GM18951 (cell line): Measurements from ENCODE around the gene GJC2.
"Not testable (repeated sequence)": the region's sequence is repeated elsewhere in the genome, so short reads cannot be mapped to it uniquely, and the experiment has no call there.

Experiments used
- POLR2A ChIP-seq: IDR thresholded peaks from 4 replicates; pipeline ENCODE4 v1.6.1; 2011; ENCODE audit warnings: mild to moderate bottlenecking; ENCODE audit not compliant: insufficient read length, insufficient read depth; ENCODE audit errors: extremely low read depth
- in situ Hi-C: fragments of 300-500 bp; cut with MboI; formaldehyde crosslinking; loops from one replicate; pipeline ENCODE4 v1.12.0; 2022; ENCODE audit warnings: low sequenced_read_pairs, mixed read lengths, inconsistent platforms; ENCODE audit not compliant: unreplicated experiment

Gene GJC2

DNA sequence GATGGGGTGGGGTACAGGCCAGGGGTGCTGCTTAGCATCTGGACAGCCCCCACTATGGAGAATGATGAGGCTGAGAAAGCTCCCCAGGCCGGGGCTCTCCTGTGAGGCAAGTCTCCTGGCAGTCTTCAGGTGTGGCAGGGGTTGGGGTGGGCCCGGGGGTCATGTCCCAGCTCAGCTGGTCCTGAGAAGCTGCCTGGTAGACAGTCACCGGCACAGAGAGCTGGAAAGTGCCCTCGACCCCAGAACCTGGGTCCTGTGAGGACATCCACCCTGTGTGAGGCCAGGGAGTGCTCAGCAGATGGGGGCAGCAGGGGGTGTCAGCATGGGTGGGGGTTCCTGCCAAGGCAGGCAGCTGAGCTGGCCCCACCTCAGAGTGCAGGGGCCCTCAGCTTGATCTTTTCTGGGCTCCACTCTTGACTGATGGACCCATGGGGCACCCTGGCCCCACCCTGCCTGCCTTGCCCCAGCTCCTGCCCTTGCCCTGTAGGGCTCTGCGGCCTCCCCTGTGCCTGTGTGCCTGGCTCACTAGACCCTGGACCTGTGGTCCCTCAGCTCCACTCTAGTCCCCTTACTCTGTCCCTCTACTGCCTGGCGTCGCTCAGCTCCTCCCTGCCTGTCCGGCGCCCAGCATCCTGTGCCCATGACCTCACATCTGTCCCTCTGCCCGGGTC lies 21.6 kb downstream of the GJC2 start:
- no peak for TF ChIP-seq POLR2A
- in situ Hi-C loops: no loop called here

DNA sequence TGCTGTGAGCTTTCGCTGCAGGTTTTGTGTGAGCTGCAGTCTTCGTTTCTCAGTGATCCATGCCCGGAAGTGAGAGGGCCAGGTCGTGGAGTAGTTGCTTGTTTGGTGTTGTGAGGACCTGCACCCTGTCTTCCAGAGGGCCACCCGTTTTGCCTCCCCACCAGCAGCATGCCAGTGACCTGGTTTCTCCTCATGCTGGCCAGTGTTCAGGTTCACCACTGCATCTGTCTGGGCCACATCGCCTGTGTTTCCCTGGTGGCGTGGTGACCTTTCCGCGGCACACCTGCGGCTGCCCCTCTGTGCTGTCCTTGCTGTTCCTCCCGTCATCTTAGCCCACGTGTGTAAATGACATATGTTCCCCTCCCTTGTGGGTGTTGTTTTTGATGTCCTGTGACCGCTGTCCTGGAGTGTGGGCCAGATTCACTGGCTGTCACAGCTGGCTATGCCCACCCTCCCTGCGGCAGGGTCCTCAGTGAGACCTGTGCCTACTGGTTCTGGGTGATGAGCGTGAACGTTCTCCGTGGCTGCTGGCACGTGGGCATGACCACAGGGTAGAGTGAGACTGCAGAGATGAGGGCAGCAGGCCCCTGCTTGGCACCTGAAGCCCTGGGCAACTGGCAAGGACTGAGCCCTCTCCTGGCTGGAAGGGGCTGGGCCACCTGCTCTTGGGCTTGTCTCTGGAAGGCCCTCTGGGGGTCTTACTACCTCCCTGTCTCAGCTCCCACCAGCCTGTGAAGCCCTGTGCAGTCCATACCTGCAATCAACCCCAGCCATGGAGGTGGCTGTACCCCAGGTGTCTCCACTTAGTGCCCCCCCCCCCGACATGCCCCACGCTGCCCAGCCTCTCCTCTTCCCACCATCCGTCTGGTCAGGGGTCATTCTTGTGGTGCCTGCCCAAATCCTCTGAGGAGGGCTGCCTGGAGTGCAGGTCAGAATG lies 23.1 kb downstream of the GJC2 start:
- TF ChIP-seq POLR2A: no peak
- in situ Hi-C loops: no loop called here

DNA sequence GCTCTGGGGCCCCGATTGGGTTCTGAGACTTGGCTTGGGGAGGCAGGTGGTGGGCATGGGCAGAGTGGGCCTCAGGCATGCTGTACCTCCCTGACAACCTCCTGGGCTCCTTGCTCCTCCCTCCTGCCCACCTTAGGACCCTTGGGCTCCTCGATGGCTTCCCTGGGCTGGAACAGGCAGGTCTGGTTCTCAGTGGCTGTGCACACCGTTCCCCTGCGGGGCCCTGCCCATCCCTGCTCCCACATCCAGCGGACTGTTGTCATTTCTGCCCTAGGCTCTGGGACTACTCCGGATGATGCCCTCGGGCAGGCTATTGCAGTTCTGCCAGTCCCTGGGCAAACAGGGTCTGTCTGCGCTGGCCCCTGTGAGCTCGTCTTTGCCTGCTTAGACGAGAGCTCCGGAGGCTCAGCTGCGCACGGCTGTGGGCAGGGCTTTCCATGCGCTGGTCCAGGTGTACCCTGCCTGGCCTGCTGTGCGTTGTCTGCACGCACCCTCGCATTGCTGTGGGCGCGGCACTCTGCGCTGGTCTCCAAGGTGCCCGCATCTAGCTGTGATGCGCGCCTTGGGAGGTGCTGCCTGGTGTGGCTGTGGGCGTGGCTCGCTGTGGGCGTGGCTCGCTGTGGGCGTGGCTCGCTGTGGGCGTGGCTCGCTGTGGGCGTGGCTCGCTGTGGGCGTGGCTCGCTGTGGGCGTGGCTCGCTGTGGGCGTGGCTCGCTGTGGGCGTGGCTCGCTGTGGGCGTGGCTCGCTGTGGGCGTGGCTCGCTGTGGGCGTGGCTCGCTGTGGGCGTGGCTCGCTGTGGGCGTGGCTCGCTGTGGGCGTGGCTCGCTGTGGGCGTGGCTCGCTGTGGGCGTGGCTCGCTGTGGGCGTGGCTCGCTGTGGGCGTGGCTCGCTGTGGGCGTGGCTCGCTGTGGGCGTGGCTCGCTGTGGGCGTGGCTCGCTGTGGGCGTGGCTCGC lies 24.1 kb downstream of the GJC2 start:
- in situ Hi-C loops: not testable (repeated sequence)

DNA sequence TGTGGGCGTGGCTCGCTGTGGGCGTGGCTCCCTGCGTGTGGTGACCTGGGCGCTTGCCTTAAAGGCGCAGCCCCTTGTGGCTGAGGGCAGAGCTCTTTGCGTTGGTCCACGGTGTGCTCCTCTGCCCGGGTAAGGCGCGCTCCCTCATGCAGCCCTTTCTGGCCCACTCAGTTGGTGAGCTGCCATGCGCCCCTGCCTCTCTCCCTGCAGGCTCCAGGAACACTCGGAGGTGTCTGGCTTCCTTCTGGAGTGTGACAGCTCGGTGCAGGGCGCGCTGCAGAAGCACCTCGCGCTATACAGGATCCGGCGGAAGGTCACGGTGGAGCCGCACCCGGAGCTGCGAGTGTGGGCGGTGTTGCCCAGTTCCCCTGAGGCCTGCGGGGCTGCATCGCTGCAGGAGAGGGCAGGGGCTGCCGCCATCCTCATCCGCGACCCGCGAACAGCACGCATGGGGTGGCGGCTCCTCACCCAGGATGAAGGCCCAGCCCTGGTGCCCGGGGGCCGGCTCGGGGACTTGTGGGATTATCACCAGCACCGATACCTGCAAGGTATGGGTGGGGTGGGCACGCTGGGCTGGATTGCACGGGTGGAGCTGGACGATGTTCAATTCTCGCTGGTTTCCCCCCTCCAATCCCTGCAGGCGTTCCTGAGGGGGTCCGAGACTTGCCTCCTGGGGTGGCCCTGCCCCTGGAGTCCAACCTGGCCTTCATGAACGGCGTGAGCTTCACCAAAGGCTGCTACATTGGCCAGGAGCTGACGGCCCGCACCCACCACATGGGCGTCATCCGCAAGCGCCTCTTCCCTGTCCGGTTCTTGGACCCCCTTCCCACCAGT lies 25.0 kb downstream of the GJC2 start:
- in situ Hi-C loops: no loop called here
- no peak for TF ChIP-seq POLR2A

DNA sequence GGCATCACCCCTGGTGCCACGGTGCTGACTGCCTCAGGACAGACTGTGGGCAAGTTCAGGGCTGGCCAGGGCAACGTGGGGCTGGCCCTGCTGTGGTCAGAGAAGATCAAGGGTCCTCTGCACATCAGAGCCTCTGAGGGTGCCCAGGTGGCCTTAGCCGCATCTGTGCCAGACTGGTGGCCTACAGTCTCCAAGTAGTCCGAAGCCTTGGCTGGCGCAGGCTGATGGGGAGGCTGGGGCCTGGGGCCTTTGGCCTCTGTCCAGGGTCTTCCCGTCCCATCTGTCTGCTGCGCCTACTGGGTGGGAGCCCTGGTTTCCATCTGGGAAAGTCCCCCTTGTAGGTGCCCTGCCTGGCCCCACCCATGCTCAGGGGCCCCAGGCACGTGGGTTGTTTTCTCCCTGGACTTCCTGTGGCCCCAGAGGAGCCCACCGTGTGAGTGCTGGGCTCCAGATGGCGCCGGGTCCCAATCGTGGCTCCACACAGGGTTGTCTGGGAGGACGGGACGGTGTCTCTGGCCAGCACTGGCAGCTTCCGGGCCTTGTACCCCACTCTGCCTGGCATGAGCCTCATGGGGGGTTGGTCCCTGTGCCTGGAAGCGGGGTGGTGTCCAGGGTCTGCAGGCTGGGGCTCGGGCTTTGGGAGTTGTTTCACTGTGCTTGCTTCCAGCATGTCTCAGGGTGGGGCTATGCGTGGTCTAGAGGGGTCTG lies 25.7 kb downstream of the GJC2 start:
- in situ Hi-C loops: no loop called here
- TF ChIP-seq POLR2A: no peak

DNA sequence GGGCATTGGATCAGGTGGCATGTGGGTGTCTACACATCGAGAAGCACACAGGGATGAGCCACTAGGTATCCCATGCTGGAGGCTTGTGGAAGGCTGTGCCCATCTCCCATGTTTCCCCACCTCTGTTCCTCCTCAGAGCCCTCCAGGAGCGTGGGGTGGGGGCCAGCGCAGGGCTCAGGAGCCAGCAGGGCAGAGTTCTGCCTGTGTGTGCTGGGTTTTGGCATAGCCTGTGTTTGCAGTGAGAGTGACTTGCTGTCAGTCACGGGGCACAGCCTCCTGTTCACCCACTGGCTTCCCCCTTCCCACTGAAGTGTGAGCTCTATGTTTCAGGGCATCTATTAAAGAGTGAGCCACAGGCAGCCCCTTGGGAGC lies 26.3 kb downstream of the GJC2 start:
- in situ Hi-C loops: no loop called here

DNA sequence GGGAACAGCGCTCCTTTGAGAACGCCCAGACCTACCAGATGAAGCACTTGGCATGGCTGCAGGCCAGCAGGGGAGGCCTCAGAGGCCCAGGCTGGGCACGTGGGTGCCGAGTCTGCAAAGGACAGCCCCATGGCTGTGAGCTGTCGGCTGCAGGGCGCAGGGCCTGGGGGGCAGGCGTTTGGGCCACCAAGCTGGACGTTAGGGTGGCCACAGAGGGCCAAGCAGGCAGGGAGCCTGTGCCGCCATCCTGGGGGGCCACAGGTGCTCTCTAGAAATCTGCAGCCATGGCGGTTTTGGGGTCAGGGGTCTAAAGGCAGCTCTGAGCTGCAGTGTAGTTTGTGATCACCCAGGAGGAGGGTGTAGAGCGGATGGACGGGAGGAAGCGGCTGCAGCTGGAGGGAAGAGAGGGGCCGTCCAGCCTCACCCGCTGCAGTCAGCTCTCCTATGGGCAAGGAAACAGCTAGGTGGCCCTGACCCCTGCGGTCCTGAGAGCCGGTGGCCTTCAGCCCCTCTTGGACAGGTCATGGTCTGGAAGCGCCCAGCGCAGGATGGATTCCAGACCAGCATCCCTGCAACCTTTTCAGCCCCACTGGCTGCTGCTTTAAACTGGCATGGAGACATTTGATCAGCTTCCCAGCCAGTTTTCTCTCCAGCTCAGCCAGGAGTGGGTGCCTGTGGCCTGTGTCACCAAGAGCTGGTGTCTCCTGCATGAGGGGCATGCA lies 26.9 kb downstream of the GJC2 start:
- in situ Hi-C loops: no loop called here
- no peak for TF ChIP-seq POLR2A

More for the DNA sequence above, 26.3 kb downstream of the GJC2 start:
- no peak for TF ChIP-seq POLR2A

DNA sequence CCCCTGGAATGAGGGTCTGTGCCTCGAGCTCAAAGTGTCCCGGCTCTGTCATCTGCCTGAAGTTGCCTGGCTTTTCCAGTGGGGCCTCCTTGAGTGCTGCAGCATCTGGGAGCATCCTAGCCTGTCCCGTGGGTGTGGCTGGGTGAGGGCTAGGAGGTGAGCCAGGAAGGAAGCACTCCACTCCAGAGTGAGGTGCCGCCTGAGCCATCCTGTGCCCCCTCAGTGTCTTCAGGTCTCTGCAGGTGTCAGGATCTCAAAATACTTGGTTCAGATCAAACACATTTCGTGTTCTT lies 27.4 kb downstream of the GJC2 start:
- TF ChIP-seq POLR2A: no peak
- in situ Hi-C loops: no loop called here

DNA sequence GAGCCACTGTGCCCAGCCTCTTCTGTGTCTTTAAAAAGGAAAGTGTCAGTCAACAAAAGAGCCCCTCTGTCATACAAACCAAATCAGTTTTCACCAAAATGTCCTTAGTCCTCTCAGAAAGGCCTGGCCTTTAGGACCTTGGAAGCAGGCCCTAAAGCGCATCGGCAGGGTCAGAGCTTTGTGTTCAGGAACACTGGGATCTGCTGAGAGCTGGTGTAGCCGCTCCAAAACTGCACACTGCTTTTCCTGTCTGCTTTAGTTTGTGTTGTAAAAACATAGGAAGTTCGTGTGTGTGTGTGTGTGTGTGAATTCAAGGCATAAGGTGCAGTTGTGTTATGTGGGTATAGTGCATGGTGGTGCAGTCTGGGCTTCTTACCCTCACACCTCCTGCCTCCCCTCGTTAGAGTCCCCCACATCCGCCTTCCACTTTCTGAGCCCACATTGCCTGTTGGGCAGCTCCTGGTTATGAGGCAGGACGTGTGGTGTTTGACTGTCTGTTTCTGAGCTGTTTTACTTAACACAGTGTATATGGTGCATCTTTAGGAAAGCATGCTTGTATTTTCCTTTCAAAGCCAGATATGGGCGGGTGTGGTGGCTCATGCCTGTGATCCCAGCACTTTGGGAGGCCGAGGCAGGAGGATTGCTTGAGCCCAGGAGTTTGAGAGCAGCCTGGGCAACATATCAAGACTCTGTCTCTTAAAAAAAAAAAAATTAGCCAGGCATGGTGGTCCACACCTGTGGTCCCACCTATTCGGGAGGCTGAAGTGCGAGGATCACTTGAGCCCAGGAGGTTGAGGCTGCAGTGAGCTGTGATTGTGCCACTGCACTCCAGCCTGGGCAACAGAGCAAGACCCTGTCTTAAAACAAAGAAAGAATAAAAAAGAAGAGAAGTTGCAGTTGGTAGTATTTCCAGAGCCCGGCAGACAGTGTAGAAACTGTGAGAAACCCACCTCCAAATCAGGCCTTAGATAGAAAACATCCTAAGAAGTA lies 28.3 kb downstream of the GJC2 start:
- in situ Hi-C loops: no loop called here
- TF ChIP-seq POLR2A: no peak

DNA sequence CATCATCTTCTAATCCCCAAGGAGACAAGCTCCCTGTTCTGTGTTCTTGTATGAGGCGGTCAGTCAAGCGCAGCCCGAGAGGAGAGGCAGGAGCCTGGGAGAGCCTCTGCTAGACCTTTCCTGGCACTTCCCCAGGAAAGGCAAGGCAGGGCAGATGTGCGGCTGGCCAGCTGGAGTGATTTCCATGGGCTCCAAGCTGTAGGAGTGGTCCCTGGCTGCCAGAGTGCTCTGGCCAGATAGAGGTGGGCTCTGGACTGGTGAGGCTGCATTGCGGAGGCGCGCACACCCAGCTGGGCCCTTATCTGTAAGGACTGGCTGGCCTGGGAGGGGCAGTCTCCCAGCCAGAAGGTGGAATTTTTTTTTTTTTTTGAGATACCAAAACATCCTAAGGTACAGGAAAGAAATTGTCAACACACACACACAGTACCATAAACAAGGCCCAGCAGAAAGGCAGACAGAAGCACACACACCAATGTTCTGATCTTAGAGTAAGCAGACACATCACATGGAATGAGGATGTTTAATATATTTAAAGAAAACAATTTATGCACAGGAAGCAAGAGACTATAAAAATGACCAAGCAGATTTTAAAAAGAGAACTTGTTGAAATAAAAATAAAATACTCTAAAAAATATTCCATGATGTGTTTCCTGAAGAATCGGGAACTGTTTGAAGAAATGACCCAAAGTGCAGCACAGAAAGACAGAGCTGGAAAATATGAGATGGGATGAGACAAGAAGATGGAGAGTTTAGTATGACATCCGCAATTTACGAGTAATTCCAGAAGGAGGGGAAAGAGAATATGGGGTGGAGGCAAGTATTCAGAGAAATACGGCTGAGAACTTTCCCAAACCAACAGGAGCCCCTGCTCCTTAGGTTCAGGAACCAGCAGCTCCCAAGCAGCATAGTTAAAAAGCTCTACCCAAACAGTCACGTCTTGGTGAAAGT lies 29.3 kb downstream of the GJC2 start:
- in situ Hi-C loops: no loop called here
- TF ChIP-seq POLR2A: no peak
